Panc1 (cell line): ENCODE results near the gene P4HA3. TPM values are rescaled to one million over a fixed set of nuclear protein-coding genes. Genes with fewer than 3 reads are reported as not detected.

Experiments
- ATAC-seq: fragments of 200-7000 bp; cut with Tn5 transposase; 2 replicates; pipeline ENCODE4 v1.9.1; 2020; ENCODE audit warnings: mild to moderate bottlenecking, moderate library complexity
- BruUV-seq: library from RNA; stranded (reverse); fragments of 400-500 nt; replicated peaks from 2 replicates; lab custom pipeline; 2021; lab: Mats Ljungman, UMichigan
- CTCF ChIA-PET: fragments of 300-600 bp; sonication (Branson Sonifier 250); formaldehyde crosslinking; loops from one replicate; lab custom pipeline; 2022; ENCODE audit warnings: antibody characterized with exemption; lab: Charles Lee
- POLR2A ChIA-PET: fragments of 300-600 bp; sonication (Branson Sonifier 250); formaldehyde crosslinking; loops from one replicate; lab custom pipeline; 2022; ENCODE audit warnings: antibody characterized with exemption; lab: Charles Lee
- DNase-seq: peaks from one replicate; pipeline ENCODE4 v3.0.0-alpha.2; 2010; ENCODE audit warnings: low read depth, low spot score
- H3K27ac ChIP-seq: 2 replicates; pipeline ENCODE4 v1.5.1; 2011; ENCODE audit warnings: mild to moderate bottlenecking, low read length, inconsistent platforms
- H3K27me3 ChIP-seq: fragments of 200-500 bp; sonication (Bioruptor generic); 2 replicates; pipeline ENCODE4 v1.6.0; 2014; ENCODE audit warnings: low read length, inconsistent platforms; ENCODE audit not compliant: control insufficient read depth, insufficient read depth
- H3K36me3 ChIP-seq: fragments of 200-500 bp; sonication (Bioruptor generic); 2 replicates; pipeline ENCODE4 v1.5.1; 2014; ENCODE audit warnings: inconsistent platforms, mild to moderate bottlenecking, low read length, moderate library complexity; ENCODE audit not compliant: control insufficient read depth, insufficient read depth
- H3K4me1 ChIP-seq: 2 replicates; pipeline ENCODE4 v1.5.1; 2011; ENCODE audit warnings: inconsistent platforms, mild to moderate bottlenecking, low read length, moderate library complexity; ENCODE audit not compliant: control insufficient read depth, insufficient read depth
- H3K4me3 ChIP-seq, 2 experiments: 2 replicates each; pipeline ENCODE4 v1.5.1; 2011 to 2012; ENCODE audit warnings: low read depth in 2 of 2, low read length in 2 of 2, mild to moderate bottlenecking in 2 of 2, inconsistent platforms in 1 of 2, moderate library complexity in 1 of 2
- H3K9me3 ChIP-seq: fragments of 200-500 bp; sonication (Bioruptor generic); 2 replicates; pipeline ENCODE4 v1.5.1; 2014; ENCODE audit warnings: low read depth, mild to moderate bottlenecking, inconsistent platforms, low read length, moderate library complexity; ENCODE audit not compliant: control insufficient read depth, insufficient read depth
- CTCF ChIP-seq: fragments of 450-650 bp; IDR thresholded peaks from 2 replicates; pipeline ENCODE4 v1.5.1; 2017; ENCODE audit warnings: mild to moderate bottlenecking
- POLR2AphosphoS5 ChIP-seq: IDR thresholded peaks from 2 replicates; pipeline ENCODE4 v1.6.1; 2012; ENCODE audit warnings: mild to moderate bottlenecking, low read depth, low read length, moderate library complexity
- SIN3A ChIP-seq: IDR thresholded peaks from 2 replicates; pipeline ENCODE4 v1.6.1; 2012; ENCODE audit warnings: low read depth, mild to moderate bottlenecking, low read length, moderate library complexity, borderline replicate concordance; ENCODE audit not compliant: insufficient read depth
- TCF7L2 ChIP-seq: IDR thresholded peaks from 2 replicates; pipeline ENCODE4 v1.6.1; 2011; ENCODE audit warnings: mild to moderate bottlenecking, low read depth, low read length, inconsistent platforms
- in situ Hi-C: cut with HindIII; loops from 2 replicates; pipeline ENCODE4 v1.10.0; 2016; ENCODE audit warnings: low sequenced_read_pairs, low pct_unique_long_range_greater_than_20kb
- intact Hi-C: fragments of 100-400 bp; cut with micrococcal nuclease; formaldehyde crosslinking; loops from one replicate; pipeline ENCODE4 v1.10.0; 2022; ENCODE audit not compliant: unreplicated experiment
- total RNA-seq: library from RNA; stranded (reverse); gene quantifications from one replicate; pipeline ENCODE4 v1.2.1, GENCODE V29; 2021; ENCODE audit not compliant: unreplicated experiment
- TF ChIP-seq, protein P1 (sequence below), 2 experiments: IDR thresholded peaks; 2 replicates each; pipeline ENCODE4 v1.6.1; 2011 to 2012; ENCODE audit warnings: low read depth in 2 of 2, control low read depth in 1 of 2, low read length in 1 of 2, mild to moderate bottlenecking in 1 of 2, moderate library complexity in 1 of 2; ENCODE audit not compliant: insufficient read depth in 1 of 2

Gene P4HA3
- total RNA-seq, 1 experiment from 2014 or later, result 1.3 TPM

GRCh38 chr11:74283580-74284180, 27.8 kb downstream of the P4HA3 start:
- no TSS peak for BruUV-seq
- intact Hi-C loops, result no loop called here
- in situ Hi-C loops, result no loop called here
- Histone ChIP-seq H3K4me3 (no peak overlapping the region), H3K4me1 (peaks cover 10% of the 10 kb centered on the region; the same call in 1 of the 2 replicates), H3K9me3 (no peaks in the 10 kb centered on the region), H3K27me3 (no peaks in the 10 kb centered on the region), H3K36me3 (no peaks in the 10 kb centered on the region), H3K27ac (no peak overlapping the region)
- no peak for TF ChIP-seq POLR2AphosphoS5
- TF ChIP-seq, protein P1, sequence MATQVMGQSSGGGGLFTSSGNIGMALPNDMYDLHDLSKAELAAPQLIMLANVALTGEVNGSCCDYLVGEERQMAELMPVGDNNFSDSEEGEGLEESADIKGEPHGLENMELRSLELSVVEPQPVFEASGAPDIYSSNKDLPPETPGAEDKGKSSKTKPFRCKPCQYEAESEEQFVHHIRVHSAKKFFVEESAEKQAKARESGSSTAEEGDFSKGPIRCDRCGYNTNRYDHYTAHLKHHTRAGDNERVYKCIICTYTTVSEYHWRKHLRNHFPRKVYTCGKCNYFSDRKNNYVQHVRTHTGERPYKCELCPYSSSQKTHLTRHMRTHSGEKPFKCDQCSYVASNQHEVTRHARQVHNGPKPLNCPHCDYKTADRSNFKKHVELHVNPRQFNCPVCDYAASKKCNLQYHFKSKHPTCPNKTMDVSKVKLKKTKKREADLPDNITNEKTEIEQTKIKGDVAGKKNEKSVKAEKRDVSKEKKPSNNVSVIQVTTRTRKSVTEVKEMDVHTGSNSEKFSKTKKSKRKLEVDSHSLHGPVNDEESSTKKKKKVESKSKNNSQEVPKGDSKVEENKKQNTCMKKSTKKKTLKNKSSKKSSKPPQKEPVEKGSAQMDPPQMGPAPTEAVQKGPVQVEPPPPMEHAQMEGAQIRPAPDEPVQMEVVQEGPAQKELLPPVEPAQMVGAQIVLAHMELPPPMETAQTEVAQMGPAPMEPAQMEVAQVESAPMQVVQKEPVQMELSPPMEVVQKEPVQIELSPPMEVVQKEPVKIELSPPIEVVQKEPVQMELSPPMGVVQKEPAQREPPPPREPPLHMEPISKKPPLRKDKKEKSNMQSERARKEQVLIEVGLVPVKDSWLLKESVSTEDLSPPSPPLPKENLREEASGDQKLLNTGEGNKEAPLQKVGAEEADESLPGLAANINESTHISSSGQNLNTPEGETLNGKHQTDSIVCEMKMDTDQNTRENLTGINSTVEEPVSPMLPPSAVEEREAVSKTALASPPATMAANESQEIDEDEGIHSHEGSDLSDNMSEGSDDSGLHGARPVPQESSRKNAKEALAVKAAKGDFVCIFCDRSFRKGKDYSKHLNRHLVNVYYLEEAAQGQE (IDR thresholded peaks at IDR 0.05; ENCODE audit: insufficient read depth in 1 of 2, low read depth in 2 of 2, low read length in 1 of 2), result no peak
- TF ChIP-seq TCF7L2, result no peak
- TF ChIP-seq SIN3A, result no peak
- TF ChIP-seq CTCF, result no peak
- ATAC-seq, result no peak; the same call in 1 of the 2 replicates
- ChIA-PET CTCF (no interaction called here), POLR2A (no interaction called here)
- DNase-seq, result no peak

GRCh38 chr11:74282914-74283371, 28.5 kb downstream of the P4HA3 start:
- ChIA-PET POLR2A (interaction anchor here (0.6 to 0.7 kb wide), 2 partner anchors 67 to 267 kb away, joined by 3 read pairs; no protein-coding TSS in a partner anchor), CTCF (no interaction called here)
- Histone ChIP-seq H3K27me3 (no peaks in the 10 kb centered on the region), H3K36me3 (no peaks in the 10 kb centered on the region), H3K4me3 (no peak overlapping the region), H3K9me3 (no peaks in the 10 kb centered on the region), H3K27ac (no peak overlapping the region), H3K4me1 (peaks cover 5% of the 10 kb centered on the region; the same call in 1 of the 2 replicates)
- intact Hi-C loops (no loop called here), in situ Hi-C loops (no loop called here)
- ATAC-seq (no peak), DNase-seq (no peak)
- TF ChIP-seq, protein P1 (IDR thresholded peaks at IDR 0.05; ENCODE audit: insufficient read depth in 1 of 2, low read depth in 2 of 2, low read length in 1 of 2), result no peak
- no peak for TF ChIP-seq SIN3A
- no peak for TF ChIP-seq POLR2AphosphoS5
- no peak for TF ChIP-seq TCF7L2
- TF ChIP-seq CTCF, result no peak
- BruUV-seq, result no TSS peak
